ENCODE data around the gene GMCL2.

The GMCL2 gene

GRCh38 chr5:178191661-178192060 lies 4.5 kb upstream of the GMCL2 start:
- peaks cover 8% of the 10 kb centered on the region for H3K27me3 ChIP-seq (ENCODE audit: insufficient read depth, low read length, poor library complexity)
- no peak overlapping the region for H2AFZ ChIP-seq (ENCODE audit: low read depth, low read length)
- no peaks in the 10 kb centered on the region for H3K9me3 ChIP-seq (ENCODE audit: insufficient read depth, low read length, severe bottlenecking)
- TF ChIP-seq CTCF (IDR thresholded peaks at IDR 0.05; ENCODE audit: borderline replicate concordance, extremely low read depth, low read length, poor library complexity, severe bottlenecking) (no peak), EZH2 (IDR thresholded peaks at IDR 0.05; ENCODE audit: borderline replicate concordance, low read depth, low read length, severe bottlenecking) (no peak)
- DNase-seq (no peak), ATAC-seq (ENCODE audit: insufficient read depth, low read depth) (no peak)
- H3K4me1 ChIP-seq (ENCODE audit: insufficient read depth, low read length): peaks cover 19% of the 10 kb centered on the region
- no peak overlapping the region for H3K27ac ChIP-seq (ENCODE audit: low read length)
- H3K4me2 ChIP-seq (ENCODE audit: insufficient read depth, low read length): no peak overlapping the region
- H3K4me3 ChIP-seq (ENCODE audit: low read depth in 1 of 2, low read length in 2 of 2): no peak overlapping the region
- no peaks in the 10 kb centered on the region for H3K36me3 ChIP-seq (ENCODE audit: insufficient read depth, low read length)
- no peak overlapping the region for H3K9ac ChIP-seq (ENCODE audit: low read depth, low read length)
- no peaks in the 10 kb centered on the region for H3K79me2 ChIP-seq (ENCODE audit: insufficient read depth, low read length)
- no peaks in the 10 kb centered on the region; the same call in 1 of the 2 replicates for H4K20me1 ChIP-seq (ENCODE audit: insufficient read depth, low read length)

- Histone ChIP-seq H3K27me3 (ENCODE audit: insufficient read depth, low read length, poor library complexity) (peaks cover under 1% of the 10 kb centered on the region), H3K4me1 (ENCODE audit: insufficient read depth, low read length) (peaks cover 13% of the 10 kb centered on the region), H3K4me2 (ENCODE audit: insufficient read depth, low read length) (no peak overlapping the region), H3K79me2 (ENCODE audit: insufficient read depth, low read length) (no peaks in the 10 kb centered on the region), H3K9me3 (ENCODE audit: insufficient read depth, low read length, severe bottlenecking) (no peaks in the 10 kb centered on the region), H3K36me3 (ENCODE audit: insufficient read depth, low read length) (no peaks in the 10 kb centered on the region), H2AFZ (ENCODE audit: low read depth, low read length) (no peak overlapping the region), H3K9ac (ENCODE audit: low read depth, low read length) (no peak overlapping the region), H4K20me1 (ENCODE audit: insufficient read depth, low read length) (no peaks in the 10 kb centered on the region; the same call in 1 of the 2 replicates), H3K4me3 (ENCODE audit: low read depth in 1 of 2, low read length in 2 of 2) (no peak overlapping the region), H3K27ac (ENCODE audit: low read length) (no peak overlapping the region)
- ATAC-seq (ENCODE audit: insufficient read depth, low read depth) (no peak), DNase-seq (no peak)
- no peak for TF ChIP-seq EZH2 (IDR thresholded peaks at IDR 0.05; ENCODE audit: borderline replicate concordance, low read depth, low read length, severe bottlenecking)
- TF ChIP-seq CTCF (IDR thresholded peaks at IDR 0.05; ENCODE audit: borderline replicate concordance, extremely low read depth, low read length, poor library complexity, severe bottlenecking): no peak
Observed at GRCh38 chr5:178189433-178189832, 2.3 kb upstream of the GMCL2 start.

GRCh38 chr5:178186427-178186826 lies 744 bp downstream of the GMCL2 start:
- no peak overlapping the region for H3K27ac ChIP-seq (ENCODE audit: low read length)
- H2AFZ ChIP-seq (ENCODE audit: low read depth, low read length): no peak overlapping the region
- no peaks in the 10 kb centered on the region for H3K79me2 ChIP-seq (ENCODE audit: insufficient read depth, low read length)
- H3K36me3 ChIP-seq (ENCODE audit: insufficient read depth, low read length): no peaks in the 10 kb centered on the region
- no peaks in the 10 kb centered on the region for H4K20me1 ChIP-seq (ENCODE audit: insufficient read depth, low read length)
- H3K4me1 ChIP-seq (ENCODE audit: insufficient read depth, low read length): no peaks in the 10 kb centered on the region
- no peak for ATAC-seq (ENCODE audit: insufficient read depth, low read depth)
- no peak for TF ChIP-seq CTCF (IDR thresholded peaks at IDR 0.05; ENCODE audit: borderline replicate concordance, extremely low read depth, low read length, poor library complexity, severe bottlenecking)
- TF ChIP-seq EZH2 (IDR thresholded peaks at IDR 0.05; ENCODE audit: borderline replicate concordance, low read depth, low read length, severe bottlenecking): no peak
- no peak for DNase-seq
- no peaks in the 10 kb centered on the region for H3K27me3 ChIP-seq (ENCODE audit: insufficient read depth, low read length, poor library complexity)
- H3K4me3 ChIP-seq (ENCODE audit: low read depth in 1 of 2, low read length in 2 of 2): no peak overlapping the region
- H3K9me3 ChIP-seq (ENCODE audit: insufficient read depth, low read length, severe bottlenecking): no peaks in the 10 kb centered on the region
- H3K9ac ChIP-seq (ENCODE audit: low read depth, low read length): no peak overlapping the region
- H3K4me2 ChIP-seq (ENCODE audit: insufficient read depth, low read length): no peak overlapping the region
